ENCODE results near the gene FBF1.

GRCh38 chr17:75902406-75902805 is 38.4 kb downstream of the FBF1 start:
- TF ChIP-seq POLR2A (IDR thresholded peaks at IDR 0.05; ENCODE audit: borderline replicate concordance, extremely low read depth, insufficient read depth, insufficient read length) (no peak), YY1 (IDR thresholded peaks at IDR 0.05; ENCODE audit: extremely low read depth, insufficient replicate concordance, low read depth, low read length) (no peak), RAD21 (IDR thresholded peaks at IDR 0.05; ENCODE audit: low read depth) (no peak), CTCF (IDR thresholded peaks at IDR 0.05 in 2 of 3, conservative IDR thresholded peaks at IDR 0.05 in 1 of 3; ENCODE audit: borderline replicate concordance in 1 of 3, insufficient read depth in 1 of 3, low read depth in 2 of 3, low read length in 2 of 3) (no peak)

All from HCT116 (cell line).